GM21723 (cell line): Measurements from ENCODE around the gene NLRP14.
A peak's percentile ranks its signal among the peaks of the same experiment; 100 is the strongest.

Source experiments
- ATAC-seq: cut with Tn5 transposase; IDR thresholded peaks from one replicate; pipeline ENCODE4 v1.9.1; 2021; ENCODE audit warnings: mild to moderate bottlenecking, moderate library complexity; ENCODE audit not compliant: unreplicated experiment

Gene NLRP14

GRCh38 chr11:7046474-7047175 is 26.3 kb downstream of the NLRP14 start:
- no peak for ATAC-seq

- ATAC-seq: peak; percentile 69
Observed at GRCh38 chr11:7050191-7050590, 29.9 kb downstream of the NLRP14 start.

GRCh38 chr11:7056828-7057513 is 36.7 kb downstream of the NLRP14 start:
- no peak for ATAC-seq

GRCh38 chr11:7057641-7058040 is 37.4 kb downstream of the NLRP14 start:
- ATAC-seq: no peak

- ATAC-seq: no peak
Observed at GRCh38 chr11:7060868-7061267, 40.6 kb downstream of the NLRP14 start.

GRCh38 chr11:7062534-7062933 is 42.3 kb downstream of the NLRP14 start:
- ATAC-seq: no peak

- no peak for ATAC-seq
Observed at GRCh38 chr11:7072401-7073028, 52.2 kb downstream of the NLRP14 start.

- no peak for ATAC-seq
Observed at GRCh38 chr11:7077101-7077500, 56.8 kb downstream of the NLRP14 start.

- ATAC-seq: no peak
Observed at GRCh38 chr11:7079545-7080135, 59.4 kb downstream of the NLRP14 start.

- ATAC-seq: no peak
Observed at GRCh38 chr11:7080900-7081299, 60.6 kb downstream of the NLRP14 start.

- no peak for ATAC-seq
Observed at GRCh38 chr11:7081441-7081840, 61.2 kb downstream of the NLRP14 start.

GRCh38 chr11:7088921-7089320 is 68.6 kb downstream of the NLRP14 start, which contains the start of gene RBMXL2:
RBMXL2 (plus strand) TSS chr11:7088998; CDS start chr11:7089121, 123 bp downstream.
- ATAC-seq: no peak

GRCh38 chr11:7089328-7090251 is 69.3 kb downstream of the NLRP14 start:
- ATAC-seq: no peak

GRCh38 chr11:7098235-7098832 is 78.1 kb downstream of the NLRP14 start:
- peak; percentile 76 for ATAC-seq

GRCh38 chr11:7115780-7116179 is 95.5 kb downstream of the NLRP14 start:
- ATAC-seq: no peak

- ATAC-seq: no peak
Observed at GRCh38 chr11:7116370-7116769, 96.1 kb downstream of the NLRP14 start.
